Nephron progenitor cell (in vitro differentiated cells): ENCODE data around the gene KHDRBS1.

ENCODE experiments used
- DNase-seq: peaks from one replicate; pipeline ENCODE4 v3.0.0; 2021
- H3K27ac Mint-ChIP-seq: 2 replicates; pipeline ENCODE4 v1.8.0; 2021; ENCODE audit warnings: mild to moderate bottlenecking, moderate library complexity, mixed read lengths
- H3K27me3 Mint-ChIP-seq: 2 replicates; pipeline ENCODE4 v1.8.0; 2021; ENCODE audit warnings: mild to moderate bottlenecking, low read depth, mixed read lengths; ENCODE audit not compliant: poor library complexity
- H3K36me3 Mint-ChIP-seq: 2 replicates; pipeline ENCODE4 v1.8.0; 2021; ENCODE audit warnings: low read depth, mixed read lengths
- H3K4me1 Mint-ChIP-seq: 2 replicates; pipeline ENCODE4 v1.8.0; 2021; ENCODE audit warnings: mixed read lengths
- H3K4me3 Mint-ChIP-seq: 2 replicates; pipeline ENCODE4 v1.8.0; 2021; ENCODE audit warnings: mild to moderate bottlenecking, moderate library complexity, mixed read lengths
- H3K9me3 Mint-ChIP-seq: 2 replicates; pipeline ENCODE4 v1.8.0; 2021; ENCODE audit warnings: mild to moderate bottlenecking, moderate library complexity, mixed read lengths
- CTCF ChIP-seq: fragments of 200-600 bp; sonication (generic); IDR thresholded peaks from 2 replicates; pipeline ENCODE4 v1.5.0; 2021; ENCODE audit warnings: antibody characterized with exemption

Gene KHDRBS1

GRCh38 chr1:32005522-32005921, 8.1 kb upstream of the KHDRBS1 start:
- no peaks in the 10 kb centered on the region for H3K9me3 Mint-ChIP-seq
- no peak overlapping the region for H3K4me3 Mint-ChIP-seq
- peak overlapping the region; percentile 39 for H3K27ac Mint-ChIP-seq
- DNase-seq, result no peak
- no peaks in the 10 kb centered on the region for H3K36me3 Mint-ChIP-seq
- H3K27me3 Mint-ChIP-seq, result peaks cover 5% of the 10 kb centered on the region
- H3K4me1 Mint-ChIP-seq, result peaks cover 17% of the 10 kb centered on the region
- TF ChIP-seq CTCF, result no peak

GRCh38 chr1:32007591-32007940, 6.1 kb upstream of the KHDRBS1 start:
- DNase-seq, result no peak
- Mint-ChIP-seq H3K27ac (no peak overlapping the region), H3K27me3 (peaks cover 5% of the 10 kb centered on the region), H3K4me1 (peaks cover 27% of the 10 kb centered on the region), H3K4me3 (no peak overlapping the region), H3K36me3 (no peaks in the 10 kb centered on the region), H3K9me3 (no peaks in the 10 kb centered on the region)
- no peak for TF ChIP-seq CTCF

GRCh38 chr1:32010246-32010645, 3.4 kb upstream of the KHDRBS1 start:
- H3K27me3 Mint-ChIP-seq, result peaks cover 5% of the 10 kb centered on the region
- no peaks in the 10 kb centered on the region for H3K36me3 Mint-ChIP-seq
- H3K4me3 Mint-ChIP-seq, result no peak overlapping the region
- peaks cover 31% of the 10 kb centered on the region for H3K4me1 Mint-ChIP-seq
- no peak for TF ChIP-seq CTCF
- H3K27ac Mint-ChIP-seq, result no peak overlapping the region
- no peak for DNase-seq
- H3K9me3 Mint-ChIP-seq, result no peaks in the 10 kb centered on the region

- Mint-ChIP-seq H3K4me1 (peaks cover 35% of the 10 kb centered on the region), H3K4me3 (peak overlapping the region; percentile 85), H3K27me3 (peaks cover 5% of the 10 kb centered on the region), H3K27ac (peak overlapping the region; percentile 99), H3K36me3 (peaks cover 24% of the 10 kb centered on the region), H3K9me3 (peaks cover 6% of the 10 kb centered on the region)
- no peak for TF ChIP-seq CTCF
- no peak for DNase-seq
These were observed 821 bp upstream of the KHDRBS1 start for GRCh38 chr1:32012709-32013385.

- Mint-ChIP-seq H3K27ac (peak overlapping the region; percentile 99), H3K4me1 (peaks cover 35% of the 10 kb centered on the region), H3K27me3 (peaks cover 4% of the 10 kb centered on the region), H3K36me3 (peaks cover 38% of the 10 kb centered on the region), H3K4me3 (peak overlapping the region; percentile 95), H3K9me3 (peaks cover 9% of the 10 kb centered on the region)
- no peak for TF ChIP-seq CTCF
- DNase-seq, result peak; percentile 64
These were observed 705 bp downstream of the KHDRBS1 start for GRCh38 chr1:32014199-32014947.

GRCh38 chr1:32014948-32015273, 1.2 kb downstream of the KHDRBS1 start:
- H3K27me3 Mint-ChIP-seq, result no peaks in the 10 kb centered on the region
- peak overlapping the region; percentile 95 for H3K4me3 Mint-ChIP-seq
- DNase-seq, result no peak
- peaks cover 10% of the 10 kb centered on the region for H3K9me3 Mint-ChIP-seq
- peaks cover 41% of the 10 kb centered on the region for H3K36me3 Mint-ChIP-seq
- no peak for TF ChIP-seq CTCF
- peak overlapping the region; percentile 99 for H3K27ac Mint-ChIP-seq
- H3K4me1 Mint-ChIP-seq, result peaks cover 35% of the 10 kb centered on the region
